ENCODE measurements around the gene MRGPRE.

DNA sequence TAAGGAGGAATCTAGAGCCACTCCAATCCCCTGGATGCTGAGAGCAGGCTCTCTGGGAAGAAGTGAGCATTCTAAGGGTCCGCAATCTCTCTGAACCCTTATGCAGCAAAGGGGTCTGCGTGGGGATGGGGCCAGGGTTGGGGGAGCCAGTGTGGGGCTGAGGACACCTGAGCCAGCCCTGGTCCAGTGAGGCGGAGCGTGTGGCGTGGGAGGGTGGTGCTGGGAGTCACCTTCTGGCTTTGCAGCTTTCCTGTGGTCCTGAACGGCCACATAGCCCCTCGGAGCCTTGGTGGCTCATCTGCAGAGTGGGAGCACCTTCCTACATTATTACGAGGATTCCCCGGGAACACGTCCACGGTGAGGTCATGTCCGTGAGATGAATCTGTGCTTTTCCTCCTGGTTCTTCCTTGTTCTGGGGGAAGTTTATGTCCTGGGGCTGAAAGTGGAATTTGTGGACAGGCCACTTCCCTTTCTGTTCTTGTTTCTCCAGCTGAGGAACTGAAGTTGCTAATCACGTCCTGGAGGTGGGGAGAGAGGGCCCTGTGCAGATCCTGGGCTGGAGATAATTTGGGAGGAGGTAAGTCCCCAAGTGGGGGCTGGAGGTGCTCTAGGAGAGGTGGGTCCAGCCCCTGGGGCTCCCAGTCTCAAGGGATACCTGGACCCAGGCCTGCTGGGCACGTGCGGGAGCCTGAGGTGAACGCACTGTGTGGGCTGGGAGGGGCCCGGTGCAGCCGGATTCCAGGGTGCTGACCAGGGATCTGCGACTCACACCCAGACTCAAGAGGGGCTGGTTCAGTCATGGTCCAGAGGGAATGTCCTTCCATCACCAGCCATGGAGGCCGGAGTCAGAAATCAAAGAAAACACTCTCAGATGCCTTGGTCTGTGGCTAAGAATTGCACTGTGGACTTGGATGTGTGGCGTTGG, 6.1 kb downstream of the MRGPRE start:
- TF ChIP-seq, protein P1, sequence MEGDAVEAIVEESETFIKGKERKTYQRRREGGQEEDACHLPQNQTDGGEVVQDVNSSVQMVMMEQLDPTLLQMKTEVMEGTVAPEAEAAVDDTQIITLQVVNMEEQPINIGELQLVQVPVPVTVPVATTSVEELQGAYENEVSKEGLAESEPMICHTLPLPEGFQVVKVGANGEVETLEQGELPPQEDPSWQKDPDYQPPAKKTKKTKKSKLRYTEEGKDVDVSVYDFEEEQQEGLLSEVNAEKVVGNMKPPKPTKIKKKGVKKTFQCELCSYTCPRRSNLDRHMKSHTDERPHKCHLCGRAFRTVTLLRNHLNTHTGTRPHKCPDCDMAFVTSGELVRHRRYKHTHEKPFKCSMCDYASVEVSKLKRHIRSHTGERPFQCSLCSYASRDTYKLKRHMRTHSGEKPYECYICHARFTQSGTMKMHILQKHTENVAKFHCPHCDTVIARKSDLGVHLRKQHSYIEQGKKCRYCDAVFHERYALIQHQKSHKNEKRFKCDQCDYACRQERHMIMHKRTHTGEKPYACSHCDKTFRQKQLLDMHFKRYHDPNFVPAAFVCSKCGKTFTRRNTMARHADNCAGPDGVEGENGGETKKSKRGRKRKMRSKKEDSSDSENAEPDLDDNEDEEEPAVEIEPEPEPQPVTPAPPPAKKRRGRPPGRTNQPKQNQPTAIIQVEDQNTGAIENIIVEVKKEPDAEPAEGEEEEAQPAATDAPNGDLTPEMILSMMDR (conservative IDR thresholded peaks at IDR 0.05) = no peak
- TF ChIP-seq EZH2 (IDR thresholded peaks at IDR 0.05; ENCODE audit: low read depth) = no peak

Measured in PC-9 (cell line).